Stomach (tissue), 9 donors: ENCODE data around the gene SULT1C4. TPM values are rescaled to one million over a fixed set of nuclear protein-coding genes. Genes with fewer than 3 reads are reported as not detected.

Source experiments
- DNase-seq, 2 donors: peaks; one replicate each; pipeline versions ENCODE4 v3.0.0 to v3.0.0-alpha.2; 2013 to 2019
- H3K27ac ChIP-seq, 5 donors: fragments of 200-600 bp in 4 of 5; sonication (generic) in 4 of 5; one replicate each; pipeline ENCODE4 v1.5.1; 2013 to 2019; ENCODE audit warnings: mild to moderate bottlenecking in 1 of 5, moderate library complexity in 1 of 5
- H3K27me3 ChIP-seq, 3 donors: fragments of 200-600 bp; sonication (generic); one replicate each; pipeline ENCODE4 v1.5.1; 2017 to 2019; ENCODE audit warnings: mixed run types in 1 of 3
- H3K36me3 ChIP-seq, 4 donors: fragments of 200-600 bp; sonication (generic); 1 replicate in 3 of 4; 2 replicates in 1 of 4; pipeline ENCODE4 v1.5.1; 2016 to 2019
- H3K4me1 ChIP-seq, 4 donors: fragments of 200-600 bp; sonication (generic); one replicate each; pipeline ENCODE4 v1.5.1; 2016 to 2019
- H3K4me3 ChIP-seq, 4 donors: fragments of 200-600 bp; sonication (generic) in 3 of 4; one replicate each; pipeline ENCODE4 v1.5.1; 2016 to 2019; ENCODE audit warnings: mild to moderate bottlenecking in 1 of 4
- H3K9me3 ChIP-seq, 4 donors: fragments of 200-600 bp; sonication (generic); one replicate each; pipeline ENCODE4 v1.5.1; 2016 to 2019
- EP300 ChIP-seq: sonication (generic); formaldehyde crosslinking; IDR thresholded peaks from one replicate; pipeline ENCODE4 v1.6.1; 2017; ENCODE audit warnings: antibody characterized with exemption
- POLR2A ChIP-seq, 4 donors: fragments of 450-650 bp; IDR thresholded peaks; one replicate each; pipeline ENCODE4 v1.6.1; 2016; ENCODE audit warnings: antibody characterized with exemption in 4 of 4, control low read depth in 2 of 4, mild to moderate bottlenecking in 1 of 4, moderate library complexity in 1 of 4
- POLR2AphosphoS5 ChIP-seq, 3 donors: sonication (generic); formaldehyde crosslinking; IDR thresholded peaks; one replicate each; pipeline ENCODE4 v1.6.1; 2016; ENCODE audit warnings: antibody characterized with exemption in 3 of 3
- WGBS, 5 donors: extraction: QIAGEN DNeasy Blood & Tissue Kit in 3 of 5; methylation state at CpG; one replicate each; pipeline versions ENCODE4 v1.1.5 to v1.1.7; 2013 to 2018; 5-methylcytosine and 5-hydroxymethylcytosine counted together
- intact Hi-C: fragments of 100-400 bp; cut with DNase I; formaldehyde crosslinking; loops from one replicate; pipeline ENCODE4 v1.15.1; 2023; ENCODE audit warnings: low total_unique reads
- polyA plus RNA-seq, 3 donors: library from polyadenylated mRNA; stranded (reverse); fragments of 200-250 nt; gene quantifications; one replicate each; pipeline ENCODE4 v1.2.3, GENCODE V29; 2013
- total RNA-seq, 5 donors: library from RNA; depleted of rRNA; stranded (reverse); fragments of >200 nt; gene quantifications; one replicate each; pipeline versions ENCODE4 v1.1.0 to v1.2.3, GENCODE V29; 2014 to 2016
- TF ChIP-seq, protein P1 (sequence below), 7 experiments: fragments of 450-650 bp in 4 of 7; fragments of 200-600 bp in 3 of 7; sonication (generic) in 3 of 7; IDR thresholded peaks; one replicate each; pipeline ENCODE4 v1.5.1; 2016 to 2019; ENCODE audit warnings: antibody characterized with exemption in 7 of 7, control low read depth in 2 of 7, mild to moderate bottlenecking in 1 of 7
- donor health status: healthy with polysubstance abuse.
- donor health status: Bipolar disorder and iron deficiency.
- donor health status: healthy.

Gene SULT1C4
- total and polyA plus RNA-seq, 8 donors, result 0.62 to 20.7 (median 2.0) TPM; not detected in 3

DNA sequence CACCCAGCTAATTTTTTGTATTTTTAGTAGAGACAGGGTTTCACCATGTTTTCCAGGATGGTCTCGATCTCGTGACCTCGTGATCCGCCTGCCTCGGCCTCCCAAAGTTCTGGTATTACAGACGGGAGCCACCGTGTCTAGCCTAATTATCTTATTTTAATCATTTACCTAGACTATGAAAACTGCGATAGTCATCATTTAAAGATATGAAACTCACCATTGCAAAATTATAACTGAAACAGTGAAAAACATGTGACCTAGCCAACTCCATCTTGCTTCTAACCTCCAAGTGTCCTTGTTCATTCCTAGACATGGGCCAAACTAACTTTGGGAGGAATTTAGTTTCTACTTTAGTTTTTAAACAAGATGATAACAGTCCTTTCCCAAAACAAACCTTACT lies 17.4 kb downstream of the SULT1C4 start:
- DNase-seq, result no peak
- Histone ChIP-seq H3K27me3 (no peaks in the 10 kb centered on the region), H3K36me3 (no peaks in the 10 kb centered on the region), H3K9me3 (peaks cover 19 to 57% (median 40%) of the 10 kb centered on the region in 4 donors), H3K27ac (no peak overlapping the region), H3K4me1 (no peaks in the 10 kb centered on the region), H3K4me3 (no peak overlapping the region)
- intact Hi-C loops, result no loop called here
- TF ChIP-seq, protein P1, sequence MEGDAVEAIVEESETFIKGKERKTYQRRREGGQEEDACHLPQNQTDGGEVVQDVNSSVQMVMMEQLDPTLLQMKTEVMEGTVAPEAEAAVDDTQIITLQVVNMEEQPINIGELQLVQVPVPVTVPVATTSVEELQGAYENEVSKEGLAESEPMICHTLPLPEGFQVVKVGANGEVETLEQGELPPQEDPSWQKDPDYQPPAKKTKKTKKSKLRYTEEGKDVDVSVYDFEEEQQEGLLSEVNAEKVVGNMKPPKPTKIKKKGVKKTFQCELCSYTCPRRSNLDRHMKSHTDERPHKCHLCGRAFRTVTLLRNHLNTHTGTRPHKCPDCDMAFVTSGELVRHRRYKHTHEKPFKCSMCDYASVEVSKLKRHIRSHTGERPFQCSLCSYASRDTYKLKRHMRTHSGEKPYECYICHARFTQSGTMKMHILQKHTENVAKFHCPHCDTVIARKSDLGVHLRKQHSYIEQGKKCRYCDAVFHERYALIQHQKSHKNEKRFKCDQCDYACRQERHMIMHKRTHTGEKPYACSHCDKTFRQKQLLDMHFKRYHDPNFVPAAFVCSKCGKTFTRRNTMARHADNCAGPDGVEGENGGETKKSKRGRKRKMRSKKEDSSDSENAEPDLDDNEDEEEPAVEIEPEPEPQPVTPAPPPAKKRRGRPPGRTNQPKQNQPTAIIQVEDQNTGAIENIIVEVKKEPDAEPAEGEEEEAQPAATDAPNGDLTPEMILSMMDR (IDR thresholded peaks at IDR 0.05), result no peak
- no peak for TF ChIP-seq POLR2AphosphoS5 (IDR thresholded peaks at IDR 0.05)
- no peak for TF ChIP-seq POLR2A (IDR thresholded peaks at IDR 0.05)
- TF ChIP-seq EP300, result no peak
- WGBS, 5 donors, result 95 to 97% (median 96%) methylated on average over 8 of the region's 8 CpGs

DNA sequence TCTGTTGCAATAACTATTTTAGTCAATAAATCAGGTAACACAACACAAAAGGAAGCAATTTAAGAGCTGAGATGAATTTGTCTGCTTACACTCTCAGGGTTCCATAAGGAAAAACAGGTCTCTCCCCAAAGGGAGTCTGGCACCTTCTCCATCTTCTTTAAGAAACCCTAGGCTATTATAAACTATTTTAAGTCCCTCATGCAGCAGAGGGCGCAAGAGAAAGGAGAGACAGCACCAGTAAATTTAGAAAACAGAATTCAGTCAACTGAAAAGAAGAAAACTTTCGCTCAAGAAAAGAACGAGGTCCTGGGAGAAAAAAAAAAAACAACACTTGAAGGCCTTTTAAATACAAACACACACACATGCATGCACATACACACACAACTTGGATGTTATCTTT lies 19.1 kb downstream of the SULT1C4 start:
- no peak for DNase-seq
- H3K27me3 ChIP-seq, result no peaks in the 10 kb centered on the region
- intact Hi-C loops, result no loop called here
- H3K4me1 ChIP-seq, result no peaks in the 10 kb centered on the region
- no peak overlapping the region for H3K27ac ChIP-seq
- no peaks in the 10 kb centered on the region for H3K36me3 ChIP-seq
- no peak overlapping the region for H3K4me3 ChIP-seq
- TF ChIP-seq POLR2A (IDR thresholded peaks at IDR 0.05) (no peak), POLR2AphosphoS5 (IDR thresholded peaks at IDR 0.05) (no peak), EP300 (no peak)
- TF ChIP-seq, protein P1 (IDR thresholded peaks at IDR 0.05), result no peak
- H3K9me3 ChIP-seq, result peaks cover 19 to 61% (median 42%) of the 10 kb centered on the region in 4 donors
- 68 to 78% (median 73%) methylated on average over 3 of the region's 3 CpGs for WGBS, 5 donors

DNA sequence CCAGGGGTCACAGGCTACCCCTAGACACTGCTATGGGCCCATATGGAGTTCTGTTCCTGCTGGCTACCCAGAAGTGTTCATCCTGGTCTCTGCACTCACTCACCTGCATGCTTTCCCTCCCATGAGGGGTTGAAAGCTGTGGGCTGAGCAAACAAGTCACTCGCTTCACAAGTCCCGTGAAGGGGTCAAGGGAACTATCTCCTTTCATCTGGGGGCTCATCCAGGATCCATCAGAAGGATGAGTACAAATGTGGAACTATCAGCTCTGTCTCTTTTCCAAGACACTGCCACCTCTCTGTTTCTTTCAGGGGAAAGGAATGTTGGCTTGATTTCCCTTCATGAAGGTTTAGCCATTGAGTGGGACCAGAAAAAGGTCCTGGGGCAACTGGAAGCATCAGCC lies 21.7 kb downstream of the SULT1C4 start:
- Histone ChIP-seq H3K4me3 (no peak overlapping the region), H3K27ac (no peak overlapping the region), H3K9me3 (peaks cover 12 to 38% (median 32%) of the 10 kb centered on the region in 4 donors), H3K27me3 (no peaks in the 10 kb centered on the region), H3K36me3 (no peaks in the 10 kb centered on the region), H3K4me1 (no peaks in the 10 kb centered on the region)
- DNase-seq, result no peak
- TF ChIP-seq POLR2AphosphoS5 (IDR thresholded peaks at IDR 0.05), result no peak
- no peak for TF ChIP-seq POLR2A (IDR thresholded peaks at IDR 0.05)
- no peak for TF ChIP-seq EP300
- WGBS, 5 donors, result 96 to 100% (median 96%) methylated on average over 2 of the region's 2 CpGs
- intact Hi-C loops, result no loop called here

DNA sequence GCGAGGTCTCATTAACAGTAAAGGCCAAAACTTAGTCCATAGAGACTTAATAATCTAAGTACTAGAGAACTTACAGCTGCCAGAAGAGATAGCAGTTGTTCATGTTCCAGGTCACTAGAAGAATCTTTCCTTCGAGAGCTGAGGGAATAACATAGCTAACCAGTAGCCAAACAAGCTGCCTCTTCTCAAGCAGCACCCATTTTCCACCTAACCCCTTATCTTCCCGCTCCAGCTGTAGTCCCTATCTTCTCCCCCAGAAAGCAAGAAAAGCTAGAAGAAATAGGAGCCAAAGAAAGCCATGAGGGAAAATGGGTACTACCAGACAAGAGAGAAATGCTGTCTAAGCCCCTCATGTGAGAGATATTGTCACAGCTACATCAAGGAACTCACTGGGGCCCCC lies 24.0 kb downstream of the SULT1C4 start:
- Histone ChIP-seq H3K4me1 (no peaks in the 10 kb centered on the region), H3K36me3 (no peaks in the 10 kb centered on the region), H3K4me3 (no peak overlapping the region), H3K27me3 (no peaks in the 10 kb centered on the region), H3K9me3 (peaks cover 12 to 46% (median 37%) of the 10 kb centered on the region in 4 donors), H3K27ac (no peak overlapping the region)
- no peak for DNase-seq
- intact Hi-C loops, result no loop called here
- WGBS, 5 donors, result 83 to 89% (median 86%) methylated on average over 3 of the region's 3 CpGs
- TF ChIP-seq POLR2AphosphoS5 (IDR thresholded peaks at IDR 0.05), result no peak

DNA sequence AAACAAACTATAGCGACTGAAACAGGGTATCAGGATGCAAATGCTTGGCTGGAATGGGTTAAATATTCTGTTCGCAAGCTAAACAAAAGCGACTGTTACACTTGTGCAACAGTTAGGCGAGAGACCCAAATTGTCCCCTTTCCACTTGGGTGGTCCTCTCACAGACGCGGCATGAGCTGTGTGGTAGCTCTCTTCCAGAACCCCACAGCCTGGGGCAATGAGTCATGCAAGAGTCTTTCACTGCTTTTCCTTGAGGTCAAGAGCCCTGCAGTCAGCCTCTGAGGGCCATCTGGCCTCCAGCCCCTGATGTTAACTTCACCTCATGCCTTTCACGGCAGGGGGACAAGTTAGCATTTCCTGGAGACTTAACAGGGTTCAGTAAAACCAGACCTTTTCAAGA lies 25.7 kb downstream of the SULT1C4 start:
- Histone ChIP-seq H3K9me3 (peaks cover 12 to 42% (median 34%) of the 10 kb centered on the region in 4 donors), H3K4me1 (no peaks in the 10 kb centered on the region), H3K4me3 (no peak overlapping the region), H3K36me3 (no peaks in the 10 kb centered on the region), H3K27me3 (no peaks in the 10 kb centered on the region), H3K27ac (no peak overlapping the region)
- TF ChIP-seq POLR2AphosphoS5 (IDR thresholded peaks at IDR 0.05) (no peak), EP300 (no peak), POLR2A (IDR thresholded peaks at IDR 0.05) (no peak)
- TF ChIP-seq, protein P1 (IDR thresholded peaks at IDR 0.05), result no peak
- DNase-seq, result no peak
- intact Hi-C loops, result no loop called here
- 53 to 68% (median 61%) methylated on average over 5 to 7 of the region's 7 CpGs for WGBS, 5 donors
